Osteocyte (in vitro differentiated cells): ENCODE results near the gene NPTN. TPM values are rescaled to one million over a fixed set of nuclear protein-coding genes. Genes with fewer than 3 reads are reported as not detected.

Experiments used
- DNase-seq: peaks from one replicate; pipeline ENCODE4 v3.0.0; 2021; ENCODE audit warnings: mixed read lengths; ENCODE audit not compliant: unreplicated experiment; ENCODE audit errors: extremely low spot score
- H3K27ac Mint-ChIP-seq: one replicate; pipeline ENCODE4 v1.8.0; 2021; ENCODE audit warnings: mild to moderate bottlenecking, mixed read lengths; ENCODE audit not compliant: unreplicated experiment
- H3K27me3 Mint-ChIP-seq: one replicate; pipeline ENCODE4 v1.8.0; 2021; ENCODE audit warnings: mixed read lengths; ENCODE audit not compliant: unreplicated experiment
- H3K36me3 Mint-ChIP-seq: one replicate; pipeline ENCODE4 v1.8.0; 2021; ENCODE audit warnings: mixed read lengths; ENCODE audit not compliant: unreplicated experiment
- H3K4me1 Mint-ChIP-seq: one replicate; pipeline ENCODE4 v1.8.0; 2021; ENCODE audit warnings: mixed read lengths; ENCODE audit not compliant: unreplicated experiment
- H3K4me3 Mint-ChIP-seq: one replicate; pipeline ENCODE4 v1.8.0; 2021; ENCODE audit warnings: mild to moderate bottlenecking, moderate library complexity, mixed read lengths; ENCODE audit not compliant: unreplicated experiment
- H3K9me3 Mint-ChIP-seq: one replicate; pipeline ENCODE4 v1.8.0; 2021; ENCODE audit warnings: mixed read lengths; ENCODE audit not compliant: unreplicated experiment
- total RNA-seq: library from RNA; stranded (reverse); gene quantifications from 2 replicates; pipeline ENCODE4 v1.2.1, GENCODE V29; 2021
- TF ChIP-seq, protein P1 (sequence below): fragments of 200-600 bp; sonication (generic); IDR thresholded peaks from 2 replicates; pipeline ENCODE4 v1.5.0; 2021; ENCODE audit warnings: antibody characterized with exemption, mild to moderate bottlenecking, moderate library complexity

The NPTN gene
- total RNA-seq, 1 donor from 2014 or later: 192 TPM

DNA sequence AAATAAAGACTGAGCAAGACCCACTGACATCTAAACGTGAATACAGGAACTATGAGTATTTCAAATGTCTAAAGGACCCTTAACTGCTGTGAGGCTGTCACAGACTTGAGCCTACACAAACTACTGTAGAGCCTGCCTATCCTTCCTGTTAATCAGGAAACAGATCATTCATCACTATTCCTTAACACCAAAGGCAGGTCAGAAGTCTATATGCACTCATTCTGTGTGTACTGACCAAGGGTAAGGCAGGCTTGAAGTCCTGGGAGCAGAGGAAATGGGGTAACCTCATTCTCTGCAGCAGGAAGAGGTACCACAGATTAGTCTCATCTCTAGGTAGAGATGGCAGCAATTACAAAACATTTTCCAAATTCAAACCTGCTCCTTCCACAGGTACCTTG lies 30.7 kb downstream of the NPTN start:
- TF ChIP-seq, protein P1, sequence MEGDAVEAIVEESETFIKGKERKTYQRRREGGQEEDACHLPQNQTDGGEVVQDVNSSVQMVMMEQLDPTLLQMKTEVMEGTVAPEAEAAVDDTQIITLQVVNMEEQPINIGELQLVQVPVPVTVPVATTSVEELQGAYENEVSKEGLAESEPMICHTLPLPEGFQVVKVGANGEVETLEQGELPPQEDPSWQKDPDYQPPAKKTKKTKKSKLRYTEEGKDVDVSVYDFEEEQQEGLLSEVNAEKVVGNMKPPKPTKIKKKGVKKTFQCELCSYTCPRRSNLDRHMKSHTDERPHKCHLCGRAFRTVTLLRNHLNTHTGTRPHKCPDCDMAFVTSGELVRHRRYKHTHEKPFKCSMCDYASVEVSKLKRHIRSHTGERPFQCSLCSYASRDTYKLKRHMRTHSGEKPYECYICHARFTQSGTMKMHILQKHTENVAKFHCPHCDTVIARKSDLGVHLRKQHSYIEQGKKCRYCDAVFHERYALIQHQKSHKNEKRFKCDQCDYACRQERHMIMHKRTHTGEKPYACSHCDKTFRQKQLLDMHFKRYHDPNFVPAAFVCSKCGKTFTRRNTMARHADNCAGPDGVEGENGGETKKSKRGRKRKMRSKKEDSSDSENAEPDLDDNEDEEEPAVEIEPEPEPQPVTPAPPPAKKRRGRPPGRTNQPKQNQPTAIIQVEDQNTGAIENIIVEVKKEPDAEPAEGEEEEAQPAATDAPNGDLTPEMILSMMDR: no peak
- DNase-seq: no peak
- Mint-ChIP-seq H3K4me3 (no peak overlapping the region), H3K36me3 (peaks cover 7% of the 10 kb centered on the region), H3K27ac (no peak overlapping the region), H3K9me3 (no peaks in the 10 kb centered on the region), H3K27me3 (no peaks in the 10 kb centered on the region), H3K4me1 (peaks cover 42% of the 10 kb centered on the region)

GRCh38 chr15:73601451-73602445 lies 31.4 kb downstream of the NPTN start:
- peaks cover 7% of the 10 kb centered on the region for H3K36me3 Mint-ChIP-seq
- H3K27ac Mint-ChIP-seq: no peak overlapping the region
- H3K27me3 Mint-ChIP-seq: no peaks in the 10 kb centered on the region
- H3K4me3 Mint-ChIP-seq: no peak overlapping the region
- no peak for DNase-seq
- TF ChIP-seq, protein P1: no peak
- no peaks in the 10 kb centered on the region for H3K9me3 Mint-ChIP-seq
- peaks cover 42% of the 10 kb centered on the region for H3K4me1 Mint-ChIP-seq

DNA sequence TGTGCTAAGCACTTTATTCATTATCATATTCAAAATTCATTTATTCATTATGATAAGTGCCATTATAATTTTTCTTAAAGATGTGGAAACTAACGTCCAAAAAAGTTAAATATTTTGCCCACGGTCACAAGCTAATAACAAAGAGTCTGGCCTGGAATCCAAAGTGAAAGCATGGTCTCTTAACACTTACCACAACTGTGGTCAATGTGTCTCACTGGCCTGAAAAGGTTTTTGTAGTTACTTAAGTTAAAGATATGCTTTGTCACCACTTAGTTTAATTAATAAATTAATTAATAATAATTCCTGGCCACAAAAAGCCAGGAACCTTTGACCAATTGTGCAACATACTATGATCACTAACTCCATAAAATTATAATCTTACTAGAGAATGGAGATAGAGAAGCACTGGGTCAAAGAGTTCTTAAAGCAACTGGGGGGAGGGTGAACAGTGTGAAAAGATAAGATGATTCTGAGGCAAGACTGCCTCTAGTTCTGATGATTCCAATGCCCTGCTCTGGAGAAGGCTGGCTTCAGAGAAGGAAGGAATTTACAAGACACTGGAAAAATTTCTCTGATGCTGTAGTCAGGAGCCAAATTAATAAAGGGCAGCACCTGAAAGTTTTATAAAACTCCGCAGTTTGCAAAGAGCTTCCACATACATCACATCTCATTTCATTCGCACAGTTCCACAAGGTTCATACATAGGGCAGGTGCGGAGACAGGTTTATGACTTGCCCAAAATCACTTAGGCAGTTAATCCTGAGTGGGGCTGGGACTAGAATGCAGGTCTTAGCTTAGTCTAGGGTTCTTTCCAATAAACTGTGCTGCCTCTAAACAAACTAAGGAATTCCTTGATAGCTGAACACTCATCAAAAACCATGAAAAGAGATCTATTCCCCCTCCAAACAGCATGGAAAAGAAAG lies 32.5 kb downstream of the NPTN start:
- peaks cover 45% of the 10 kb centered on the region for H3K4me1 Mint-ChIP-seq
- no peaks in the 10 kb centered on the region for H3K9me3 Mint-ChIP-seq
- H3K27me3 Mint-ChIP-seq: no peaks in the 10 kb centered on the region
- no peak overlapping the region for H3K27ac Mint-ChIP-seq
- DNase-seq: no peak
- TF ChIP-seq, protein P1: no peak
- H3K36me3 Mint-ChIP-seq: peaks cover 7% of the 10 kb centered on the region
- H3K4me3 Mint-ChIP-seq: no peak overlapping the region

DNA sequence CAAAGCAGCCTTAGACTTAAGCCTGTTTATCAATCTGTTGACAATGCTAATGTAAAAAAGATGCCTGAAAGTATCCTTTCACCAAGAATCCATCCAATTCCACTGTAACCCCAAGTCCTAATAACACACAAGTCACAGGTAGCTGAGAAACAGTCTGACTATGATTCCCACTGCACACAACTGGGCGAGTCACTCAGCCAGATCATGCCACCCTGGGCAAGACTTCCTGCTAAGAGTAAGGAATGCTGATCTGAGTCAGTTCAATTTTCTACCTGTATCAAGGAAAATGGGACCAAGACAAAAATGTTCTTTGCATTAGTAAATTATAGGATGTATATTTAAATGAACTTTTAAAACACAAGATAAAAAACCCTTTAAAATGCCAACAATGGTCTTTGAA lies 33.3 kb downstream of the NPTN start:
- TF ChIP-seq, protein P1: no peak
- no peaks in the 10 kb centered on the region for H3K27me3 Mint-ChIP-seq
- no peaks in the 10 kb centered on the region for H3K9me3 Mint-ChIP-seq
- H3K4me3 Mint-ChIP-seq: no peak overlapping the region
- peak overlapping the region; percentile 41 for H3K27ac Mint-ChIP-seq
- no peak for DNase-seq
- peaks cover 7% of the 10 kb centered on the region for H3K36me3 Mint-ChIP-seq
- peaks cover 47% of the 10 kb centered on the region for H3K4me1 Mint-ChIP-seq
